22Rv1 (cell line): Measurements from ENCODE around the gene GGA1.
A peak's percentile ranks its signal among the peaks of the same experiment; 100 is the strongest.

Experiments used
- CTCF ChIP-seq: fragments of 450-650 bp; IDR thresholded peaks from 2 replicates; pipeline ENCODE4 v1.5.1; 2017; ENCODE audit warnings: mild to moderate bottlenecking
- ZFX ChIP-seq: fragments of 450-650 bp; IDR thresholded peaks from 2 replicates; pipeline ENCODE4 v1.6.1; 2017; ENCODE audit warnings: antibody characterized with exemption, borderline replicate concordance

- TF ChIP-seq CTCF (peak; percentile 92), ZFX (no peak)
Observed at GRCh38 chr22:37681556-37682049, 73.0 kb downstream of the GGA1 start.
